DMS79 treated with DMSO at 0.1 percent for 48 hours (cell line): Measurements from ENCODE around the gene HNMT.
"Not testable (repeated sequence)": the region's sequence is repeated elsewhere in the genome, so short reads cannot be mapped to it uniquely, and the experiment has no call there.

ENCODE experiments used
- DNase-seq: peaks from one replicate; lab custom pipeline; 2025; lab: John Stamatoyannopoulos, UW

HNMT gene

DNA sequence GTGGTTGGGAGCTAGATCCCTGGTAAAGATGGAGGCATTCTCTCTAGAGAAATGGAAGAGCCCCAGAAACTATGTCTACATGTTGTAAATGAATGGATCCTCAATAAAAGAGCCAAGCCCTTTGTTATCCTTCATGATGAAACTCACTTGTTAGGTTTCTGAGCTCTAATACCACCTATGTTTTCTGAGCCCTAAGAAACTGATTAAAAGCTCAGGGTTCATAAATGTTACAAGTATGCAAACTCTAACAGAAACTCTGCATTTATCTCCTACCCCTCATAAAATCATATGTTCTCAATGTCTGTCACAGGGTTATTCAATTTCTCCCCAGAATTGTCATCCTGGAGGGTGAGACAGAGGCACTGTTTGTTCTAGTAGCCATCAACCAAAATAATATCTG, 18.0 kb upstream of the HNMT start:
- DNase-seq, result no peak

DNA sequence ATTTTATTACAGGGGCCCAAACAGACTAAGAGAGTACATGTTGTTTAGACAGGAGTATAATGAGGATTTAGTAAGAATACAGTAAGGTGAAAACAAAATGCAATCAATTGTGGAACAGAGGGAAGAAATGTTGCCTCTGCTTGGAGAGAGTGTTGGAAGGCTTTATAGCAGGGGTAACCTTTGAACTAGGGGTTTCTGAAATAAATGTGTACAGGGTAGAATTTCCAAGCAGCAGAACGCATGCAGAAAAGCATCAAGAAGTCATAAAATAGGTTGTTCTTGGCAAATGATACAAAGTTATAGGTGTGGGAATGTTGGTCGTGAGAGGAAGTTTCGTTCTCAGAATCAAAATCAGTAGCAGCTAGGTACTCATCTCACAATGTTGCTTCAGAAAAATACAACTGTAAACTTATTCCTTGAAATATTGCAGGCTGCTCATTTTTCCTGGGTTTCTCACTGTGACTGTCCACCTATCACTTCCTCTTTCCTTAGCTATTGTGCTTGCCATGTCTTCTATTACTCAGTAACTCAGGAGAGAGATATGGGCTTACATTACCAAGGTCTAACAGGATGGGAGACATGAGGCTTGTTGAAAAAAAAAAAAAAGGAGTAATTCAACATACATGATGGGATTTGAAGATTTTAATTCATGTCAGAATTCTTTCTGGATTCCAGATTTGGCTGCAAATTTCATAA, 17.1 kb upstream of the HNMT start:
- no peak for DNase-seq

DNA sequence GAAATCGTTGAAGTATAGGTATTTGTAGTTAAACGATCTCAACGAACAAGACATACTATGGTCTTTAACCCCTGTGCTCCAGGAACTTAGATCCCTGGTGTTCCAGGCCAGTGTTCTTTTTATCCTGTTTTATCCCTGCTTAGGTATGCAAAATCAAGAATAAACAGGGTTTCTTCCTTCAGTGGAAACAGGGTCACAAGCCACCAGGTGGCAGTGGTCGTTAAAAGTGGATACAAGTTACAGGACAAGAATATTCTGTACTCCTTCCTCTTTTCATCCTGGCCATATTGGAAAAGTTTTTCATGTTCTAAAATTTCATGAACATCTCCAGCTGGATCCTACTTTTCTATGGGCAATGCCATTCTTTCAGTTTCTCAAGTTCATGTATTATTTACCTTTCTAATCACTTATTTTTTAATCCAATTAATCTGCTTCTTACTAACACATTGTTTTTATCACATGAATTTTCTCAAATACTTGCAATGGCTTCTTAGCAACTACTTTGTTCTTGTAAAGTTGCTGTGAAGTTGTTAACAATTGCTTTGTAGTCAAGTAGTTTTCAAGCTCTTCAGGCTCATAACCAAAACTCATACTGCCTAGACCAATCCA, 16.4 kb upstream of the HNMT start:
- DNase-seq, result peak; percentile 15

DNA sequence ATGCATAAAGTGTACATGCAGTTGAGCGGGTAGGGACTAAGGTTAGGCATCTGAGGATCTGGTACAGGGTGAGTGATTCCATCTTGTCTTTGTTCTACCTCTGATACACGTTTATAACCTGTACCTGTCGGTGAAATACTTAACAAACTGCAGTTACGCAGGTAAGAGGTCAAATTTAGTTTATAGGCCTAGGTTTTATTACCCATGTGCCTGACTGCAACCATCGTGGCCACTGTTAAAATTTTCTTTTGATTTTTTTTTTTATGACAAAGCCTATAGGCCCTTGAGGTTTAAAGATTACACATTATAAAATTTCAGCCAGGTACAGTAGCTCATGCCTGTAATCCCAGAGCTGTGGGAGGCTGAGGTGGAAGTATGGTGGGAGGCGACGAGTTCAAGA, 15.4 kb upstream of the HNMT start:
- DNase-seq, result no peak

DNA sequence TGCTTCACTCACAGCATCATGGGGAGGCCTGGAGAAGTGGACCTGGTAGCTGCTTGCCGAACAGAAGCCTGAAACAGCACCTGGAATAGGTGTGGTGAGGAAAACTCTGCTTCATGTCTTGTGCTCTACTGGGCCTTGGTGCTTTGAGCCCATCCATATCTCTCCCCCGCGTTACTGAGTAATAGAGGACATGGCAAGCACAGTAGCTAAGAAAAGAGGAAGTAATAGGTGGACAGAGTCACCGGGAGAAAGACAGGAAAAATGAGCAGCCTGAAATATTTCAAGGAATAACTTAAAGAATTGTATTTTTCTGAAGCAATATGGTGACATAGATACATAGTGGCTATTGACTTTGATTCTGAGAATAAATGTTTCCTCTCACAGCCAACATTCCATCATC, 14.0 kb upstream of the HNMT start:
- DNase-seq, result no peak

DNA sequence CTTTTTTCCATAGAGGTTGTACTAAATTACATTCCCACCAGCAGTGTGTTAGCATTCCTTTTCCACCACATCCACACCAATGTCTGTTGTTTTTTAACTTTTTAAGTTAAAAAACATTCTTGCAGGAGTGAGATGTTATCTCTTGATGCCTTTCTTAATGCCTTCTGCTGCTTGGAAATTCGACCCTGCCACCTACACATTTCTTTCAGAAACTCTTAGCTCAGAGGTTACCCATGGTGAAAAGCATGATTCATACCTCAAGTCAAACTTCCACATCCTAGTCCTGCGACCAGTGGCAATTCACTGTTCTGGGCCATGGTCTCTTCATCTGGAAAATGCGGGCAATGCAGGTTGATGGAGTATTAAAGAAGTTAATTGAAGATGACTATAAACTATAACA, 12.7 kb upstream of the HNMT start:
- DNase-seq, result no peak

DNA sequence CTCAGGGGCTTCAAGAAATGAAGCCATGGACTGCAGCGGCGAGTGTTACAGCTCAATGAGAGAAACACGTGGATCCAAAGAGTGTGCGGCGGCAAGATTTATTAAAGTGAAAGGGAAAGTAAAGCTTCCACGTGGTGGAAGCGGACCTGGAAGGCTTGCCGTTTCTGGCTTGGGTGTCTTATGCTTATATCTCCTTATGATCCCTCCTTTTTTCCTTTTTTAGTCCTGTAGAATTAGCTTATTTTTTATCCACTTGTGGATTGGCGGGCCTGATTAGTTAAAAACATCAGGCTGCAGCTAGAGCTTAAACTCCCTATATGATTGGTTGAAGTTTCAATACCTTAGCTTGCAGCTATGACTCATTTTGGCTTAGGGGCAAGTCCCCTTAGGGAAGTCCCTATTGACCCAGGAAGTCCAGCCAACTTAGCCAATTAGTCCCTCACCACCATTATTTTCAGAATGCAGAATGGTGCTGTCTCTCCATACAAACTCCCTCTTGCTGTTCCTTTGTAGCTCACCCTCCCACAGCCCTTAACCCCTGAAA, 11.6 kb upstream of the HNMT start:
- DNase-seq, result no peak

DNA sequence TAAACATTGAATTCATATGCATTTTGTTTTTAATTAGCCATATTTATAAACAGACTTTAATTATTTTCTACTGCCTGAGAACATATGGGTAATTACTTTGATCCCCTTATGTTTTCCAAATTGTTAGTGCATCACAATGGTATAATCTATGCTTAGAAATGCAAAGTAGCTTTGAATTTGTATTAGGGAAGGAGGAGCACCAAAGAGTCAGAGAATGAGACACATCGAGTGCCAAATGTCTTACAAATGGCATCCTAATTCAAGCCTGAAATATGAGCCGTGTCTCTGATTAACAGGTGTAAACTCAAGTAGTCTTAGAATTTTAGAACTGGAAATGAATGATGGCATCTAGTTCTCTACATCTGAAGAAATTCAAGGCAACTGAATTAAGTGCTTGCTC, 8.7 kb upstream of the HNMT start:
- DNase-seq, result no peak

DNA sequence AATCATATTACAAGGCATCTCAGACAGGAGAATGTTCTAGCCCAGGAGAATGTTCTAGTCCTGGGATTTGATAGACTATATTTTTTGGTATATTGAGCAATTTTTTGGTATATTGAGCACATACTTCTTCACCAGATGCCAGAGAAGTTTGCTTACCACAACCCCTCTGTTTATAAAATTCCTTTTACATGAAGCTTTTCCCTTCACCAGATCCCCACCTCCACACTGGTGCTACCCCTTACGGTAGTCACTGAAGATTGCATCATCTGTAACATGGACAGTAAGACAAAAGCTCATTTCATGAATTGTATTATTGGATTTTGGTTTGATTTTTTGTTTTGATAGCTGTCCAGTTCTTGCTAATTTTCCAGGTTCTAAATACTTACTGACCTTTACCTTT, 7.2 kb upstream of the HNMT start:
- no peak for DNase-seq

DNA sequence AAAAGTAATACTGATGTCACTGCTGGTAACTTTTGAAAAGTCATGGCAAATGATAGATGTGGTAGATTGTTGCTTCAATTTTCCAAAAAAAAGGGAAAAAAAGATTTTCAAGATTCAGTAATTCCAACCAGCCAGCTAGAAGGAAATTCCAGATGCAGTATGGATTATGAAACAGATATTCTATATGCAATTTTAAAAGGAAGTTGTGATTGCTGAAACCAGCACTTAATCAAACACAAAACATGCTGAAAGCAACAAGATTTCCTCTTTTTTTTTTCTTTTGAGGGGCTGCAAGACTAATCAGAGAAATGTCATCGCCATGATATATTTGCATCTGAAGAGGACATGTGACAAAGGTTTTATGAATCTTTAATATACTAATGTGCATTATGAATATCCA, 5.1 kb upstream of the HNMT start:
- no peak for DNase-seq

DNA sequence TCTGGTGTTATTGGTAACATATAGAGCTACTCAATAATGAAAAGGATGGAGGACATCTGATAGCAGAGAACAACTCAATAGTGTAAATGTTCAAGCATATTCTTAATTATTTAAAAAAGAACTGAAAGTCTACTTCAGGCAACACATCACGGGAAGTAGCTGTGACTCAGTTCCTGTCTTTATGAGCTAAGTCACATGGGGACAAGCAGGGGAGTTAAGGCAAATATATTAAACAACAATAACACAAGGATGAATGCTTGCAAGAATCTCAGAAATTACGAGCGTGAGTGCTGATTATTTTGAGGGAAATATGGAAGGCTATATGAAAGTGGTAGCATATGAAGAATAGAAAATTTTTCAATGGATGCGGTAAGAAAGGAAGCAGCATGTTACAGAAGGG, 4.0 kb upstream of the HNMT start:
- DNase-seq, result no peak

DNA sequence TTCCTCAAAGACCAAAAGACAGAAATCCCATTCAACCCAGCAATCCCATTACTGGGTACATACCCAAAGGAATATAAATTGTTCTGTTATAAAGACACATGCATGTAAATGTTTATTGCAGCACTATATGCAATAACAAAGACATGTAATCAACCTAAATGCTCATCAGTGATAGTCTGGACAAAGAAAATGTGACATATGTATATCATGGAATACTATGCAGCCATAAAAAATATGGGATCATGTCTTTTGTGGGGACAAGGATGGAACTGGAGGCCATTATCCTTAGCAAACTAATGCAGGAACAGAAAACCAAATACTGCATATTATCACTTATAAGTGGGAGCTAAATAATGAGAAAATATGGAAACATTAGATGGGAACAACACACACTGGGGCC, 2.7 kb upstream of the HNMT start:
- no peak for DNase-seq

DNA sequence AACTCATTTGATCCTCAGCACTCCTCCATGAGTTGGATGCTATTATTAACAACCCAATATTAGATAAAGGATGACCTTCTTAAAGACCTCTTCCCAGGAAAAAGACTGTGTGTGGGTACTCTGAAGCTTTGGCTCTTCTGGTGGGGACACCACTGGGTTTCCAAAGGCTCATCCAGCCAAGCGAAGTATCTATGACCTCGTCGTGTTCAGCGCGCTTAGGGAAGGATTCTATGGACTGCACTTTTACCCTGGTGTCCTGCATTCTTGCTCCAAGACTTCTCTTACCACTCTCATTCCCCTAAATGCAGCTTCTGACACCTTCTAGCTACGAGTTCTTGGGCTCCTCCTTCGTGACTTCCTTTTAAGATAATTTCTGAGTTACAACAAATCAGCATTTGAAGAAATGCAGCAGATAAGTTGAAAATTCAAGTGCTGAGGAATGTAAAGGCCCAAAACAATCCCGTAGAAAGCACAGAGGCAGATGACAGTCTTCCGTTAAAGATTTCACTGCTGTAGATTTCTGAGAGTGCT, 673 bp upstream of the HNMT start:
- DNase-seq, result no peak

DNA sequence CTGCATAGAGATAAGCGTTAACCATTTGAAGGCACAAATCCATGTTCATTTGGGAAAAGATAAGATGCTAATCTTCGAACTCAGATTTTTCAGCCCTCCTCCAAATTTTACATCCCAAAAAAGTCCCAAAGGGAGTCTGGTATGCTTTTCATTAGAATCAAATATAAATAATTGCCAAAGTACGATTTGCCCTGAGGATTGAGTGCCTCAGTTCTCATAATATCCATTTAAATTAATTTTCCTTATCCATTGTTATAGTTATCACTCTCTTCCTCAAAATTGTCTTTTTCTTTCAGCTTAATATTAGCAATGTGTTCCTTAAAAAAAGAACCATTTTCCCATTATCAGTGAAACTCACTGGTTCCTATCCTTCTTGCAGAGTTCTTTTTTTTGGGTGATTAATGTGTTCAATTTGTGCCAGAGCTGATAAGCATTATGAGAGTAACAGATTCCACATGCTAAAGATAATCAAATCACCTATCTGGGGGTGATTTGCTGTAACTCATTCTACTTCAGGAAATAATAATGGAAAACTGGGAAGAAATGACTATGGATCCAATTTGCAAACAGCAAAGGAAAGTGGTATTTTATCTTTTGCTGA, 686 bp downstream of the HNMT start:
- DNase-seq, result no peak

DNA sequence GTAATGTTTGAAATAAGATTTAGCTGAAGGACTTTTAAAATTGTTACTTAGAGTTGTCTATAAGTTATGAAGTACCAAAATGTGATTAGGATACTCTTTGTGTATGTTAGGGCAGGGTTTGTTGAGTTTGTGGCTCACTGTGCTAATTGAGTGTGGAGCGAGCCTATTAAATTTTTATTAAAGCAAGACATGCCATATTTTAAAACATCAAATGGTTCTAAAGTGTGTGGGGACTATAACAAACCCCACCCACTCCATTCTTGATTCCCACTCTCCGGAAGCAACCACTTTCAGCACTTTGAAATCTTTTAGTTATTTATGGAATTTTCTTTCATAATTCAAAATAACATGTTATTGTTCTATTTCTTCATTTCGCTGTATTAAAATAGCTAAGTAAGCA, 1.8 kb downstream of the HNMT start:
- DNase-seq, result no peak

DNA sequence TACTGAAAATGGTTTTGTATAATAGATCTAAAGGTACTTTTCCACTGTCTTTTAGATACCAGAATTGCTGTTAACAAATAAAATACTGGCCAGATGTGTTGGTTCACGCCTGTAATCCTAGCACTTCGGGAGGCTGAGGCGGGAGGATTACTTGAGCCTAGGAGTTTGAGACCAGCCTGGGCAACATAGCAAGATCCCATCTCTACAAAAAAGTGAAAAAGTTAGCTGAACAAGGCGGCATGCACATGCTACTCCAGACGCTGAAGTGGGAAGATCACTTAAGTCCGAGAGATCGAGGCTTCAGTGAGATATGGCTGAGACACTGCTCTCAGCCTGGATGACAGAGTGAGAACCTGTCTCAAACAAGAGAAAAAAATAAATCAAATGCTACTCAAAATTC, 2.8 kb downstream of the HNMT start:
- DNase-seq, result no peak

DNA sequence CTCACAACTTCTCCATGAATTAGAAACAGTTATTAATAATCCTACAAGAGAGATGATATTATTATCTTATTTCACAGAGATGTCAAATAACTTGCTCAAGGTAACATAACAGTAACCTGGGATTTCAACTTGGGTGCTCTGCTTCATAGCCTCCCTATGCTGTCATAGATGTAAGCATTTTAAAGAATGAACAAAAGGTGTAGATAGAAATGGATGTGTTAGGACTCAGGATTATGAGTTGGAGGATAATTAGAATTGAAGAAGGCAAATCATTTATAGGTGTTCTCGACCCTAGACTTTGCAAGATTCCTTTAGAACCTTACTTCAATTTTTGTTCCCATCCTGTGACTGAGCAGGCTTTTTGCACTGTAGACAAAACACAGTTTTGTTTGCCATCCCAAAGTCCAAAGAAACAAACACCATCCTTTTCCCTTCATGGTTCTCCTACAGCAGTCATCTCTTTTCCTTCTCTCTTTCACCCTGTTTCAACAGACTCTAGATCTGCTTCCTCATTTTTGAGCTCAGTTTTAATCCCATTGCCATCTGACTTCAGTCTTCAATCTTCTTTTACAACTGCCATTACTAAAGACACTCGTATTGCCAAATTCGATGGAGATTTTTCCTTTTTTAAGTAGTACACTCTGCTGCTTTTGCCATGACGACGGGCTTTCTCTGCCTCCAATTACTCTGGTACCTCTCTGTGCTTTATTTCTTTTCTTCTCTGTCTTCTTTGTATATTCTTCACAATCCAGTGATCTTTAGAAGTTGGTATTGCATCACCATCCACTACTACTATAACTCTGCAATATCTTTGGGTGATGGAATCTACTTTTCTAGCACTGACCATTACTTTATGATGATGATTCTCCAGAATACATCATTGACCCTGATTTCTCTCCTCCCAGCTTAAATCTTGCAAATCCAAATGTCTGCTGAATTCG, 4.5 kb downstream of the HNMT start:
- DNase-seq, result peak; percentile 77

DNA sequence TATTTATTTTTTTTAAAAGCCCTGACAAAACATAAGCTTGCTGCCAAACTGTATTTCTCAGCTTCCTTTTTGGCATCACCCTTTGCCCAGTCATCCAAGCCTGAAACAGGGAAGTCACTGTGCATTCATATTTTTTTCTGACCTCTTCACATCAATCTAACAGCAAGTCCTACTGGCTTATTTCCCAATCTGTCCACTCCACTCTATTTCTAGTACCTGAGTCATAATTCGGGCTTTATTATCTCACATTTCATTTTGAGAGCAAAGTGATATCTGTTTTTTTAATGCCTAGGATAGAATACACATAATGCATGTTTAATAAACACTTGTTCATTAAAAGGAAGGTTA, 5.1 kb downstream of the HNMT start:
- DNase-seq, result peak; percentile 99

DNA sequence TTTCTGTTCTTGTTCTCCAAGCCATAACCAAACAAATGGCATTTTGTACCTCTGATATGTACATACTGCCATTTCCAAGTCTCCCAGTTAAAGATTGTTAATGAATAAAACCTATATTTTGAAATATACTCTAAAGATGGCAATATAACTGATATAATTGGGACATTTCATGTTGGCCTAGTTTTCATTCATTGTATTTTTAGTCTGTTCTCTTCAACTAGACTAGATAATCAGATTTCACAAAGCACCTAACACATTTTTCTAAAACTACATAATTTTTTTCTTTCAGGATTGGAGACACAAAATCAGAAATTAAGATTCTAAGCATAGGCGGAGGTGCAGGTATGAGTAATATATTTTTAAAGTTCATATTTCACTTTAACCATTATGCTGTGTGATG, 5.6 kb downstream of the HNMT start:
- DNase-seq, result no peak

DNA sequence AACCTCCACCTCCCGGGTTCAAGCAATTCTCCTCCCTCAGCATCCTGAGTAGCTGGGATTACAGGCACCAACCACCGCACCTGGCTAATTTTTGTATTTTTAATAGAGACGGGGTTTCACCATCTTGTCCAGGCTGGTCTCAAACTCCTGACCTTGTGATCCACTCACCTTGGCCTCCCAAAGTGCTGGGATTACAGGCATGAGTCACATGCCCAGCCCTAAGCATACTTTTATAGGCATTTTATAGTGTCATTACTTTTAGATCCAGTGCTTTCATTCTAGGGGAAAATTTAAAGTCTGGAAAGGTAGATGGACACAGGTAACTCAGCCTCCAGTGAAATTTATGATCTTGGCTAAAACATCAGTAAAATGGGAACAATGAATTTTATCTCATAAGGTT, 7.0 kb downstream of the HNMT start:
- not testable (repeated sequence) for DNase-seq

DNA sequence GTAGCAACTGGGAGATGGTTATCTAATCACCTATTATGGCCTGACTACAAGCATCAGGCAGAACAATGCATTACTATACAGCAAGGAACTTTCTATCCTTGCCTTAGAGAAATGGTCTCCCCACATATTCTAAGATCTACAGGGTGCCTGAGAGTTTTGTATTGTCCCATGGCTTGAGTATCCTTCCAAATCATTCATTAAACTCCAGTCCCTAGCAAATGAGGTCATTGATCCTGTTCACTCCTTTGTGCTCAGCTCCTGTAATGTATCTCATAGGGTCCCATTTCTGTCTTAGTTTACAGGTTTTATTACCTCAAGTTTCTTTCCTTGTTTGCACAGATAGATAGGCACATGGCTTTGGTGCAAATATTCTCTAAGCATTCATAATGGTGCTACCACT, 9.0 kb downstream of the HNMT start:
- DNase-seq, result no peak
